ENCODE measurements around the gene MARCO.
"Not testable (repeated sequence)": the region's sequence is repeated elsewhere in the genome, so short reads cannot be mapped to it uniquely, and the experiment has no call there.

MARCO gene

DNA sequence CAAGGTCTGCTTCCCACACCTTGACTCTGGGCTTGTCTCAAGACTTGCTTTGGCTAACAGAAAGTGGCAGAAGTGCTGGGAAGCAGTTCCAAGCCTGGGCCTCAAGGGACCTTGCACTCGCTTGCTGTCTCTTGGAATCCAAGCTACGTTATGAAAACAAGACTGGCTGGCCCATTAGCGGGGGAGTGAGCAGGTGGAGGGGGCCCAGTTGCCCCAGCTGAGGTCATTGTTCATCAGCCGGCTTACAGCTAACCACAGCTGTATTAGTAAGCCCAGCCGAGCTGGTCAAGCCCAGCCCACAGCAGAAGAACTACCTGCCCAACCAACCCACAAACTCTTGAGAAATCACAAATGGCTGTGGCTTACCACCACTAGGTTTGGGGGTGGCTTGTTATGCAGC lies 63.1 kb downstream of the MARCO start:
- no peak for DNase-seq (ENCODE audit: low read depth)

GRCh38 chr2:119005555-119005954 lies 63.6 kb downstream of the MARCO start:
- DNase-seq (ENCODE audit: low read depth): no peak

DNA sequence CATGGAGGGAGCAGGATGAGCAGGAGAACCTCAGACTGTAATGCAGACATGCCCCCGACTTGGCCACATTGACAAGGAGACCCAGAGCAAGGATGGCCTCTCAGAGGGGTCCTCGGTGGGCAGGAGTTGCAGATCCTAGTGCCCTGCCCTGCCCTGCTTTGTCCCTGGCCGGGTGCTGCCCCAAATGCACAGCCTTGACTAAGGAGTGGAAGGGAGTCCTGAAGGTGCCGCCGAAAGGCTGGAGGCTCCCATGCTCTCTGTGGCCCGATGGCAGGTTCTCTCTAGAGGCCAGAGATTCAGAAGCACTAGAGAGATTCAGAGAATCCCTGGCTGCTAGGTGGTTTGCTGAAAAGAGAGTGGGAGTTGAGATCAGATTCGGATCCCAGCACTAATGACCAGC lies 64.4 kb downstream of the MARCO start:
- DNase-seq (ENCODE audit: low read depth): no peak

DNA sequence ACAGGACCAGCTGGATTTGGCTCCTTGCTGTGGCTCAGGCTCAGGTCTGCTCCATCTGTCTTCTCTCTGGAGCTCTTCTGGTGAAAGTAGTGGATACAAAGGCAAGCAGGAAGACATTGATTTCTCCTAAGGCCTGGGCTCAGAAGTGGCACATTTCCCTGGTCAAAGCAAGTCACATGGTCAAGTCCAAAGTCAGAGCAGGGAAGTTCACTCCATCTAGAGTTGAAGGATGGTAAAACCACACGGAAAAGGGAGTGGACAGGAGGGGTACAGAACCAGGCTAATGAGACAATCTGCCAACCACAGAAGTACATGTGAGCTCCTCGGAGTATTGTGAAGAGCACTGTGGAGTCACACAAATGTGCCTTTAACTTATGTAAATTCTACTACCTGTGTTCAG lies 66.1 kb downstream of the MARCO start:
- DNase-seq (ENCODE audit: low read depth): no peak

GRCh38 chr2:119009110-119009509 lies 67.1 kb downstream of the MARCO start:
- no peak for DNase-seq (ENCODE audit: low read depth)

GRCh38 chr2:119010336-119010735 lies 68.3 kb downstream of the MARCO start:
- no peak for DNase-seq (ENCODE audit: low read depth)

GRCh38 chr2:119011162-119011909 lies 69.3 kb downstream of the MARCO start:
- no peak for DNase-seq (ENCODE audit: low read depth)

- no peak for DNase-seq (ENCODE audit: low read depth)
These were observed 69.9 kb downstream of the MARCO start for GRCh38 chr2:119011910-119012209.

DNA sequence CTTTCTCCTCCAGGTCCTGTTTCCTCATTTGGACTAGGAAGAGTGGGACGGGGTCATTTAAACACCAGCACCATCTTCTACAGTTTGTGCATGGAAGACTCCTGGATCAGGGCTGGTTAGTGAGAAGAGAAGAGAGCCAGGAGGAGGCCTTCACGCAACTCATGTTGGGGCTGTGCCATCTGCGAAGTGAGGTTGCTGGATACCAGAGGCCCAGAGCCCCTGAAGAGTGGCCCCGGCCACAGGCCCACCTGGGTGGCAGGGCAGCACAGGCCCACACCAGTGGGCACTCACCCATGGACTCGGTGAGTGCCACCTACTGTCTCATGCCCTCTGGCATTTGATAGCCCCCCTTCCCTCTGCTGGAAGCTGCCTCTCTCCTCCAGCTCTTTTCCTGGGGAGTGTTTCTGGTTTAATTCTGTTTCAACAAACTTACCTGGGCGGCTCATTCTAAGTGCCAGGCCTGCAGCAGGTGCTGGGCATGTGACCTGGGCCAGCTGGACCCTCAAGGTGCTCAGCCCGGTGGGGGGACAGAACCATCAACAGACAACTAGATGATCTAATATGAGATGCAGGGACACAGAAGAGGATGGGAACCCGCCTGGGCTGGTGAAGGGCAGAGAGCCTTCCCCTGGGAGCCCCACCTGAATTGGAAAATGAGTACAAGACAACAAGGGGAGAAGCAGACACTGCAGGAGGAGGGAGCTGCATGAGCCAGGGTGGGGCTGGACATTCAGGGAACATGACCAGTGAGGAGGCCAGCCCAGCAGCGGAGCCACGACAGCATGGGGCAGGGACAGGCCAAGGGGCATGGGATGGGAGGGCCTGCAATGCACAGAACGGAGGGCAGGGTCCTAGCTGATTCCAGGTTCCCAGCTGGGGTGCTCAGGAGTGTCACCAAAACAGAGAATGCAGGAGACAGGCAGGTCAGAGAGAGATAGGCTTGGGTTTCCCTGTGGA lies 70.6 kb downstream of the MARCO start:
- DNase-seq (ENCODE audit: low read depth): no peak

GRCh38 chr2:119013671-119014070 lies 71.7 kb downstream of the MARCO start:
- DNase-seq (ENCODE audit: low read depth): no peak

DNA sequence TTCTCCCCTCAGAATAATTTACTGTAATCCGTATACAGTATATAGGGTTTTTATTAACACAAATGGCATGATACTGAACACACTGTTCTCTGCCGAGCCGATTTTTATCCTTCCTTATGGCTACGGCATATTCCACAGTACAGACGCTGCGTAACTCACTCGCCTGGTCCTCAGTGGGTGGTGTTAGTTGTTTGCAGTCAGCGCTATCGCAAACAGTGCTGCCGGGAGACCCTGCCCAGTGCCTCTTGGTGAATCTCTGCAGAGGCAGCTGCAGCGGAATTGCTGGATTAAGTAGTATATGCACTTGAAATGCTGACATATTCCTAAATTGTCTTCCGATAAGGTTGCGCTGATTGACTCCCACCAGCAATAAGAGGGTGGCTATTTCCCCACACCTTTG lies 73.9 kb downstream of the MARCO start:
- no peak for DNase-seq (ENCODE audit: low read depth)

GRCh38 chr2:119019521-119019920 lies 77.5 kb downstream of the MARCO start:
- DNase-seq (ENCODE audit: low read depth): no peak

GRCh38 chr2:119022678-119023077 lies 80.7 kb downstream of the MARCO start:
- DNase-seq (ENCODE audit: low read depth): no peak

GRCh38 chr2:119023534-119023933 lies 81.5 kb downstream of the MARCO start:
- DNase-seq (ENCODE audit: low read depth): no peak

DNA sequence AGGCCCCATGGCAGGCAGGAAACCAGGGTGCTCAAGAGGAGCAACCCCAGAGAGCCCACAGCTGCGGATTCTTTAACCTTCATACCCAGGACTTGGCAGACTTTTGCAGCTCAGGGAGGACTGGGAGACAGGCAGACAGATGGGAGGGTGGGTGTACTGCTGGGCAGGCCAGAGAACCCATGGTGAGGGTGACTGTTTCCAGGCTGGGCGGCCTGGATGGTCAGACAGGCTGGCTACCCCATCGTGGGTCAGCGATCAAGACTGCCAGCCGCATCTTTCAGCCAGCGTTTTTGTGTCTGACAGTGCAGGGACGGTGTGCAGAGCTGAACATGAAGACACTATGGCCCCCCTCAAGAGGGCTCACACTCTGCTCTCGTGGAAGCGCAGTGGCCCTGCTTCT lies 82.2 kb downstream of the MARCO start:
- DNase-seq (ENCODE audit: low read depth): no peak

- no peak for DNase-seq (ENCODE audit: low read depth)
These were observed 82.6 kb downstream of the MARCO start for GRCh38 chr2:119024568-119024967.

- no peak for DNase-seq (ENCODE audit: low read depth)
These were observed 83.0 kb downstream of the MARCO start for GRCh38 chr2:119025013-119025412.

DNA sequence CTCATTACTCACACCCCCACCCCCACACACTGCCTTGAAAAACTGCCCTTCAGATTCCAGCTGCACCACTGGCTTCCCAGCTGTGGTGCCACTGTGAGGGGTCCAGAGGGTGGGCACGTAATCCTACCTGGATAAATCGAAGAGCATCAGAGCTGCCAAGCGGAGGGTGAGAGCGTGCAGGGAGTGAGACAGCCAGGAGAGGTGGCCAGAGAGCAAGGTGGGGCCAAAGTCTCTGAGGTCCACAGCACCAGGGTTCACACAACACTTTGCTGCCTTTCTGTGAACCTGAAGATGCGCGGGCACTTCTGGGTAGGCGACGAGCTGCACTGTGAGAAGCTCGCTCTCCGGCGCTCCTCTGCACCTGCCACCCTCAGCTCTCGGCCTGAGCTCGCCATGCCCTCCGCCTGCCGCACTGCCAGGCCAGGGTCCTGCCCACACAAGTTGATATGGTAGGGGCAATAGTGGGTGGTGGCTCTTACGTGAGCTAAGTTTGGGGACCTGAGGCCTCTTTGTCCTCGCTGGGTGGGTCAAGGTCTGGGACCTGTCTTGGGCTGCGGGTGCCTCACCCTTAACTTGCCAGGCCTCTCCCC lies 83.9 kb downstream of the MARCO start:
- DNase-seq (ENCODE audit: low read depth): no peak

- DNase-seq (ENCODE audit: low read depth): no peak
These were observed 84.9 kb downstream of the MARCO start for GRCh38 chr2:119026890-119027289.

DNA sequence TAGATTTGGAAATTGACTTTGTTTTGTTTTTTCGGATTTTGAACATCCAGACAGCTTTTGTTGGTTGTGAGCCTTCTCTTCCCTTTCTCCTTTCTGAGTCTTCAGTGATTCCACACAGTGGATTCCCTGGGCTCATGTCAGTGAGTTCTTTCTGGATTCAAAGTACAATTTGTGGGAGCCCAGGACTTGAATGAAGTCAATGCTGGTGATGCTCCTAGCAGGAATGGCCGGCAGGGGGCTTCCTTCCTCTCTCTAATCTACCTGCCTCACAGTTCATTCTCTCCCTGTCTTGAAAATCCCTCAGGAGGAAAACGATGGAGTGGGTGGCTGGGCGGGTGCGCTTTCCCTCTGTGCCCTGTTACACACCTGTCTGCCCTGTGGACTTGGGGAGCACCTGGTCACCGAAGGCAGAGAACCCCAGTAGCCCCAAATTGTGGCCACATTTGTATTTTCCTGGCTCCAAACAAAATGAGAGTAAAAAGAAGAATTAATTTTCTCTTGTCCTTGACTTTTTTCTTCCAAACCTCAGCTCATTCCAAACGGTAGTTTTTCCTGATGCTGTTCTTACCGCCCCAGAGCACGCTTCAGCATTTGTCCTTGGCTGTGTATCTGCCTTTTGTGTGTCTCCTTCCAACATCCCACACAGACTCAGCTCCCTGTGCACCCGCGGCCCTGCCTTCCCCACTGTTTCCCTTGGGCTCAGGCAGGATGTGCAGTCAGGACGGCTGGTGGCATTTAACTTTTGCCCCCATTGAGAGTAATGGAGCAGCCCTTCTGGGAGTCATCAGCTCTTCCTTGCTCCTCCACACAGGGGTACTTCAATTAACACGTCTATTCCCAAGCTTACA lies 86.6 kb downstream of the MARCO start:
- DNase-seq (ENCODE audit: low read depth): no peak

GRCh38 chr2:119029297-119029696 lies 87.3 kb downstream of the MARCO start:
- no peak for DNase-seq (ENCODE audit: low read depth)

GRCh38 chr2:119037922-119038321 lies 95.9 kb downstream of the MARCO start:
- DNase-seq (ENCODE audit: low read depth): not testable (repeated sequence)

Data from activated T-cell treated with anti-CD3 and anti-CD28 coated beads for 24 hours (primary cell).